Nephron (organoid): Measurements from ENCODE around the gene MAMLD1.

Source experiments
- H3K27ac Mint-ChIP-seq, 3 experiments: 2 replicates each; pipeline ENCODE4 v1.8.0; 2020; ENCODE audit warnings: mixed read lengths in 3 of 3, mild to moderate bottlenecking in 2 of 3, moderate library complexity in 1 of 3
- H3K27me3 Mint-ChIP-seq: 2 replicates; pipeline ENCODE4 v1.8.0; 2021; ENCODE audit warnings: low read depth, mild to moderate bottlenecking, moderate library complexity, mixed read lengths
- H3K36me3 Mint-ChIP-seq: 2 replicates; pipeline ENCODE4 v1.8.0; 2020; ENCODE audit warnings: low read depth, mixed read lengths
- H3K4me1 Mint-ChIP-seq: 2 replicates; pipeline ENCODE4 v1.8.0; 2020; ENCODE audit warnings: mixed read lengths
- H3K4me3 Mint-ChIP-seq, 3 experiments: 2 replicates each; pipeline ENCODE4 v1.8.0; 2020; ENCODE audit warnings: mild to moderate bottlenecking in 3 of 3, mixed read lengths in 3 of 3, moderate library complexity in 2 of 3
- H3K9me3 Mint-ChIP-seq: 2 replicates; pipeline ENCODE4 v1.8.0; 2020; ENCODE audit warnings: mixed read lengths
- TF ChIP-seq, protein P1 (sequence below), 3 experiments: fragments of 200-600 bp; sonication (generic); IDR thresholded peaks; one replicate each; pipeline ENCODE4 v1.5.0; 2021; ENCODE audit warnings: antibody characterized with exemption in 3 of 3; ENCODE audit not compliant: unreplicated experiment in 3 of 3

Gene MAMLD1

GRCh38 chrX:150551963-150552362 lies 188.8 kb downstream of the MAMLD1 start:
- Mint-ChIP-seq H3K9me3 (peaks cover 18% of the 10 kb centered on the region), H3K27ac (no peak overlapping the region), H3K36me3 (no peaks in the 10 kb centered on the region), H3K27me3 (no peaks in the 10 kb centered on the region), H3K4me1 (peaks cover 7% of the 10 kb centered on the region), H3K4me3 (no peak overlapping the region)
- TF ChIP-seq, protein P1, sequence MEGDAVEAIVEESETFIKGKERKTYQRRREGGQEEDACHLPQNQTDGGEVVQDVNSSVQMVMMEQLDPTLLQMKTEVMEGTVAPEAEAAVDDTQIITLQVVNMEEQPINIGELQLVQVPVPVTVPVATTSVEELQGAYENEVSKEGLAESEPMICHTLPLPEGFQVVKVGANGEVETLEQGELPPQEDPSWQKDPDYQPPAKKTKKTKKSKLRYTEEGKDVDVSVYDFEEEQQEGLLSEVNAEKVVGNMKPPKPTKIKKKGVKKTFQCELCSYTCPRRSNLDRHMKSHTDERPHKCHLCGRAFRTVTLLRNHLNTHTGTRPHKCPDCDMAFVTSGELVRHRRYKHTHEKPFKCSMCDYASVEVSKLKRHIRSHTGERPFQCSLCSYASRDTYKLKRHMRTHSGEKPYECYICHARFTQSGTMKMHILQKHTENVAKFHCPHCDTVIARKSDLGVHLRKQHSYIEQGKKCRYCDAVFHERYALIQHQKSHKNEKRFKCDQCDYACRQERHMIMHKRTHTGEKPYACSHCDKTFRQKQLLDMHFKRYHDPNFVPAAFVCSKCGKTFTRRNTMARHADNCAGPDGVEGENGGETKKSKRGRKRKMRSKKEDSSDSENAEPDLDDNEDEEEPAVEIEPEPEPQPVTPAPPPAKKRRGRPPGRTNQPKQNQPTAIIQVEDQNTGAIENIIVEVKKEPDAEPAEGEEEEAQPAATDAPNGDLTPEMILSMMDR (IDR thresholded peaks at IDR 0.05; ENCODE audit: unreplicated experiment in 3 of 3) = no peak

GRCh38 chrX:150558424-150558823 lies 195.3 kb downstream of the MAMLD1 start:
- TF ChIP-seq, protein P1 (IDR thresholded peaks at IDR 0.05; ENCODE audit: unreplicated experiment in 3 of 3) = no peak
- H3K36me3 Mint-ChIP-seq = no peaks in the 10 kb centered on the region
- no peak overlapping the region for H3K4me3 Mint-ChIP-seq
- peaks cover 30% of the 10 kb centered on the region for H3K9me3 Mint-ChIP-seq
- H3K27me3 Mint-ChIP-seq = peaks cover 3% of the 10 kb centered on the region
- H3K27ac Mint-ChIP-seq = peak overlapping the region; percentile 74 to 88 (median 74)
- H3K4me1 Mint-ChIP-seq = peaks cover 10% of the 10 kb centered on the region
